ENCODE results near the gene SLC6A17. TPM values are rescaled to one million over a fixed set of nuclear protein-coding genes. Genes with fewer than 3 reads are reported as not detected.
A peak's percentile ranks its signal among the peaks of the same experiment; 100 is the strongest.

The SLC6A17 gene
- total RNA-seq, 1 experiment from 2014 or later: 0.24 TPM

DNA sequence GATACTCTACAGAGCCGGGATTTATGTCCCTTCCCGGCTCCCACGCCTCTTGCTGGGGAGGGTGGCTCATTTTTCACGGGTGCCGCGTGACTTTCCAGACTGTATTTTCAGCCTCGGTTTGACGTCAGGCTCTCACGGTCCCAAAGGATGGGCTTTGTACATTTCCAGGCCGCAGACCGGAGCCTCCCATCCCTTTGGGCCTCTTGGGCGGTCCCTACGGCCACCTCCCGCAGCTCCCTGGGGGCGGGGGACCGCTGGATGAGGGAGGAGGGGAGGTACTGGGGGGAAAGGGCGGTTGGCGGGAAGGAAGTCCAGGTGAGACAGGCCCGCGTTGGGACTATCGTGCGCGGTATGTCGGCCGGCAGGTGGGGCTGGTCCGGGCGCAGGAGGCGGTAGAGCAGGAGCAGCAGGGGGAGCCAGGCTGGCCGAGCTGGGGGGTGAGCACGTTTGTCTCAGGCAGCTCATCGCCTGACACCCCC, 20.1 kb upstream of the SLC6A17 start (continued):
- TF ChIP-seq, protein P1, sequence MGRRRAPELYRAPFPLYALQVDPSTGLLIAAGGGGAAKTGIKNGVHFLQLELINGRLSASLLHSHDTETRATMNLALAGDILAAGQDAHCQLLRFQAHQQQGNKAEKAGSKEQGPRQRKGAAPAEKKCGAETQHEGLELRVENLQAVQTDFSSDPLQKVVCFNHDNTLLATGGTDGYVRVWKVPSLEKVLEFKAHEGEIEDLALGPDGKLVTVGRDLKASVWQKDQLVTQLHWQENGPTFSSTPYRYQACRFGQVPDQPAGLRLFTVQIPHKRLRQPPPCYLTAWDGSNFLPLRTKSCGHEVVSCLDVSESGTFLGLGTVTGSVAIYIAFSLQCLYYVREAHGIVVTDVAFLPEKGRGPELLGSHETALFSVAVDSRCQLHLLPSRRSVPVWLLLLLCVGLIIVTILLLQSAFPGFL (CRISPR knock-in tag; IDR thresholded peaks at IDR 0.05; ENCODE audit: borderline replicate concordance): no peak
- TF ChIP-seq, protein P2, sequence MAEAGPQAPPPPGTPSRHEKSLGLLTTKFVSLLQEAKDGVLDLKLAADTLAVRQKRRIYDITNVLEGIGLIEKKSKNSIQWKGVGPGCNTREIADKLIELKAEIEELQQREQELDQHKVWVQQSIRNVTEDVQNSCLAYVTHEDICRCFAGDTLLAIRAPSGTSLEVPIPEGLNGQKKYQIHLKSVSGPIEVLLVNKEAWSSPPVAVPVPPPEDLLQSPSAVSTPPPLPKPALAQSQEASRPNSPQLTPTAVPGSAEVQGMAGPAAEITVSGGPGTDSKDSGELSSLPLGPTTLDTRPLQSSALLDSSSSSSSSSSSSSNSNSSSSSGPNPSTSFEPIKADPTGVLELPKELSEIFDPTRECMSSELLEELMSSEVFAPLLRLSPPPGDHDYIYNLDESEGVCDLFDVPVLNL (CRISPR knock-in tag; IDR thresholded peaks at IDR 0.05; ENCODE audit: borderline replicate concordance, low read depth): 0 out of 2 replicates have a peak, but pooled peaks have one; percentile 36
- TF ChIP-seq ZBTB21 (CRISPR knock-in tag; IDR thresholded peaks at IDR 0.05; ENCODE audit: borderline replicate concordance) (no peak), ETV6 (CRISPR knock-in tag; IDR thresholded peaks at IDR 0.05) (0 out of 2 replicates have a peak, but pooled peaks have one; percentile 44), PRRX2 (CRISPR knock-in tag; IDR thresholded peaks at IDR 0.05) (no peak), ZNF423 (CRISPR knock-in tag; IDR thresholded peaks at IDR 0.05) (no peak), MAX (CRISPR knock-in tag; IDR thresholded peaks at IDR 0.05) (peak; percentile 87; the same call in 1 of the 2 replicates), USF1 (CRISPR knock-in tag; IDR thresholded peaks at IDR 0.05) (0 out of 2 replicates have a peak, but pooled peaks have one; percentile 18), MYBL2 (CRISPR knock-in tag; IDR thresholded peaks at IDR 0.05) (no peak), ELF4 (CRISPR knock-in tag; IDR thresholded peaks at IDR 0.05; ENCODE audit: low read depth) (no peak), NR2C2 (CRISPR knock-in tag; IDR thresholded peaks at IDR 0.05) (no peak), ZNF671 (CRISPR knock-in tag; IDR thresholded peaks at IDR 0.05) (no peak), CREB1 (CRISPR knock-in tag; IDR thresholded peaks at IDR 0.05) (no peak), NFATC4 (CRISPR knock-in tag; IDR thresholded peaks at IDR 0.05) (no peak), ESRRA (CRISPR knock-in tag; IDR thresholded peaks at IDR 0.05; ENCODE audit: borderline replicate concordance) (no peak), ZNF138 (CRISPR knock-in tag; conservative IDR thresholded peaks at IDR 0.05) (no peak), ZNF425 (CRISPR knock-in tag; conservative IDR thresholded peaks at IDR 0.05) (no peak), JAZF1 (CRISPR knock-in tag; IDR thresholded peaks at IDR 0.05) (no peak), ZNF121 (CRISPR knock-in tag; IDR thresholded peaks at IDR 0.05) (no peak), SMAD3 (CRISPR knock-in tag; IDR thresholded peaks at IDR 0.05; ENCODE audit: borderline replicate concordance) (no peak), TEAD1 (CRISPR knock-in tag; IDR thresholded peaks at IDR 0.05) (no peak)
- TF ChIP-seq, protein P3, sequence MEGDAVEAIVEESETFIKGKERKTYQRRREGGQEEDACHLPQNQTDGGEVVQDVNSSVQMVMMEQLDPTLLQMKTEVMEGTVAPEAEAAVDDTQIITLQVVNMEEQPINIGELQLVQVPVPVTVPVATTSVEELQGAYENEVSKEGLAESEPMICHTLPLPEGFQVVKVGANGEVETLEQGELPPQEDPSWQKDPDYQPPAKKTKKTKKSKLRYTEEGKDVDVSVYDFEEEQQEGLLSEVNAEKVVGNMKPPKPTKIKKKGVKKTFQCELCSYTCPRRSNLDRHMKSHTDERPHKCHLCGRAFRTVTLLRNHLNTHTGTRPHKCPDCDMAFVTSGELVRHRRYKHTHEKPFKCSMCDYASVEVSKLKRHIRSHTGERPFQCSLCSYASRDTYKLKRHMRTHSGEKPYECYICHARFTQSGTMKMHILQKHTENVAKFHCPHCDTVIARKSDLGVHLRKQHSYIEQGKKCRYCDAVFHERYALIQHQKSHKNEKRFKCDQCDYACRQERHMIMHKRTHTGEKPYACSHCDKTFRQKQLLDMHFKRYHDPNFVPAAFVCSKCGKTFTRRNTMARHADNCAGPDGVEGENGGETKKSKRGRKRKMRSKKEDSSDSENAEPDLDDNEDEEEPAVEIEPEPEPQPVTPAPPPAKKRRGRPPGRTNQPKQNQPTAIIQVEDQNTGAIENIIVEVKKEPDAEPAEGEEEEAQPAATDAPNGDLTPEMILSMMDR (IDR thresholded peaks at IDR 0.05): no peak
- TF ChIP-seq, protein P4, sequence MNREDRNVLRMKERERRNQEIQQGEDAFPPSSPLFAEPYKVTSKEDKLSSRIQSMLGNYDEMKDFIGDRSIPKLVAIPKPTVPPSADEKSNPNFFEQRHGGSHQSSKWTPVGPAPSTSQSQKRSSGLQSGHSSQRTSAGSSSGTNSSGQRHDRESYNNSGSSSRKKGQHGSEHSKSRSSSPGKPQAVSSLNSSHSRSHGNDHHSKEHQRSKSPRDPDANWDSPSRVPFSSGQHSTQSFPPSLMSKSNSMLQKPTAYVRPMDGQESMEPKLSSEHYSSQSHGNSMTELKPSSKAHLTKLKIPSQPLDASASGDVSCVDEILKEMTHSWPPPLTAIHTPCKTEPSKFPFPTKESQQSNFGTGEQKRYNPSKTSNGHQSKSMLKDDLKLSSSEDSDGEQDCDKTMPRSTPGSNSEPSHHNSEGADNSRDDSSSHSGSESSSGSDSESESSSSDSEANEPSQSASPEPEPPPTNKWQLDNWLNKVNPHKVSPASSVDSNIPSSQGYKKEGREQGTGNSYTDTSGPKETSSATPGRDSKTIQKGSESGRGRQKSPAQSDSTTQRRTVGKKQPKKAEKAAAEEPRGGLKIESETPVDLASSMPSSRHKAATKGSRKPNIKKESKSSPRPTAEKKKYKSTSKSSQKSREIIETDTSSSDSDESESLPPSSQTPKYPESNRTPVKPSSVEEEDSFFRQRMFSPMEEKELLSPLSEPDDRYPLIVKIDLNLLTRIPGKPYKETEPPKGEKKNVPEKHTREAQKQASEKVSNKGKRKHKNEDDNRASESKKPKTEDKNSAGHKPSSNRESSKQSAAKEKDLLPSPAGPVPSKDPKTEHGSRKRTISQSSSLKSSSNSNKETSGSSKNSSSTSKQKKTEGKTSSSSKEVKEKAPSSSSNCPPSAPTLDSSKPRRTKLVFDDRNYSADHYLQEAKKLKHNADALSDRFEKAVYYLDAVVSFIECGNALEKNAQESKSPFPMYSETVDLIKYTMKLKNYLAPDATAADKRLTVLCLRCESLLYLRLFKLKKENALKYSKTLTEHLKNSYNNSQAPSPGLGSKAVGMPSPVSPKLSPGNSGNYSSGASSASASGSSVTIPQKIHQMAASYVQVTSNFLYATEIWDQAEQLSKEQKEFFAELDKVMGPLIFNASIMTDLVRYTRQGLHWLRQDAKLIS (CRISPR knock-in tag; IDR thresholded peaks at IDR 0.05; ENCODE audit: borderline replicate concordance): no peak
- TF ChIP-seq, protein P5, sequence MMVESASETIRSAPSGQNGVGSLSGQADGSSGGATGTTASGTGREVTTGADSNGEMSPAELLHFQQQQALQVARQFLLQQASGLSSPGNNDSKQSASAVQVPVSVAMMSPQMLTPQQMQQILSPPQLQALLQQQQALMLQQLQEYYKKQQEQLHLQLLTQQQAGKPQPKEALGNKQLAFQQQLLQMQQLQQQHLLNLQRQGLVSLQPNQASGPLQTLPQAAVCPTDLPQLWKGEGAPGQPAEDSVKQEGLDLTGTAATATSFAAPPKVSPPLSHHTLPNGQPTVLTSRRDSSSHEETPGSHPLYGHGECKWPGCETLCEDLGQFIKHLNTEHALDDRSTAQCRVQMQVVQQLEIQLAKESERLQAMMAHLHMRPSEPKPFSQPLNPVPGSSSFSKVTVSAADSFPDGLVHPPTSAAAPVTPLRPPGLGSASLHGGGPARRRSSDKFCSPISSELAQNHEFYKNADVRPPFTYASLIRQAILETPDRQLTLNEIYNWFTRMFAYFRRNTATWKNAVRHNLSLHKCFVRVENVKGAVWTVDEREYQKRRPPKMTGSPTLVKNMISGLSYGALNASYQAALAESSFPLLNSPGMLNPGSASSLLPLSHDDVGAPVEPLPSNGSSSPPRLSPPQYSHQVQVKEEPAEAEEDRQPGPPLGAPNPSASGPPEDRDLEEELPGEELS (CRISPR knock-in tag; IDR thresholded peaks at IDR 0.05): no peak
- TF ChIP-seq, protein P6, sequence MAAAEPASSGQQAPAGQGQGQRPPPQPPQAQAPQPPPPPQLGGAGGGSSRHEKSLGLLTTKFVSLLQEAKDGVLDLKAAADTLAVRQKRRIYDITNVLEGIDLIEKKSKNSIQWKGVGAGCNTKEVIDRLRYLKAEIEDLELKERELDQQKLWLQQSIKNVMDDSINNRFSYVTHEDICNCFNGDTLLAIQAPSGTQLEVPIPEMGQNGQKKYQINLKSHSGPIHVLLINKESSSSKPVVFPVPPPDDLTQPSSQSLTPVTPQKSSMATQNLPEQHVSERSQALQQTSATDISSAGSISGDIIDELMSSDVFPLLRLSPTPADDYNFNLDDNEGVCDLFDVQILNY (CRISPR knock-in tag; IDR thresholded peaks at IDR 0.05): 0 out of 2 replicates have a peak, but pooled peaks have one; percentile 79
